Adrenal gland (tissue), 5 donors: ENCODE results near the gene BABAM2.

Experiments used
- CTCF ChIP-seq, 6 experiments: fragments of 450-650 bp in 4 of 6; fragments of 200-600 bp in 2 of 6; sonication (generic) in 1 of 6; IDR thresholded peaks; 1 replicate in 5 of 6; 2 replicates in 1 of 6; pipeline versions ENCODE4 v1.5.1 to v1.8.0; 2016 to 2021; ENCODE audit warnings: antibody characterized with exemption in 6 of 6, mild to moderate bottlenecking in 2 of 6, moderate library complexity in 1 of 6
- POLR2A ChIP-seq, 2 donors: fragments of 450-650 bp; IDR thresholded peaks; one replicate each; pipeline ENCODE4 v1.6.1; 2017; ENCODE audit warnings: antibody characterized with exemption in 2 of 2, mild to moderate bottlenecking in 2 of 2, moderate library complexity in 1 of 2
- donor health status: DM: no; HTN: no; CAD: no.

- TF ChIP-seq CTCF (IDR thresholded peaks at IDR 0.05) = no peak
- TF ChIP-seq POLR2A (IDR thresholded peaks at IDR 0.05) = no peak
Observed at GRCh38 chr2:27891673-27892105, 1.2 kb downstream of the BABAM2 start.
